PC-9 (cell line): Measurements from ENCODE around the gene BMERB1. TPM values are rescaled to one million over a fixed set of nuclear protein-coding genes. Genes with fewer than 3 reads are reported as not detected.
"Not testable (repeated sequence)": the region's sequence is repeated elsewhere in the genome, so short reads cannot be mapped to it uniquely, and the experiment has no call there.

Experiments used
- BruUV-seq: library from RNA; stranded (reverse); fragments of 400-500 nt; replicated peaks from 2 replicates; lab custom pipeline; 2021; lab: Mats Ljungman, UMichigan
- CTCF ChIA-PET: fragments of 300-600 bp; sonication (Branson Sonifier 250); formaldehyde crosslinking; loops from one replicate; lab custom pipeline; 2022; ENCODE audit warnings: antibody characterized with exemption; lab: Charles Lee
- POLR2A ChIA-PET: fragments of 300-600 bp; sonication (Branson Sonifier 250); formaldehyde crosslinking; loops from one replicate; lab custom pipeline; 2022; ENCODE audit warnings: antibody characterized with exemption; ENCODE audit not compliant: unreplicated experiment; lab: Charles Lee
- DNase-seq, 2 experiments: peaks; one replicate each; pipeline versions ENCODE4 v3.0.0 to v3.0.0-alpha.2; 2015 to 2022; ENCODE audit warnings: mixed read lengths in 1 of 2
- H2AFZ ChIP-seq: fragments of 200-600 bp; sonication (generic); 2 replicates; pipeline ENCODE4 v1.8.1; 2017; ENCODE audit warnings: antibody characterized with exemption
- H3F3A ChIP-seq: fragments of 200-600 bp; sonication (generic); 2 replicates; pipeline ENCODE4 v1.8.1; 2017; ENCODE audit warnings: antibody characterized with exemption, mild to moderate bottlenecking, low read depth; ENCODE audit not compliant: insufficient read depth
- H3K27ac ChIP-seq: fragments of 200-600 bp; sonication (generic); 2 replicates; pipeline ENCODE4 v1.6.1; 2016; ENCODE audit warnings: mixed run types
- H3K27me3 ChIP-seq: fragments of 200-600 bp; sonication (generic); 2 replicates; pipeline ENCODE4 v1.6.1; 2016; ENCODE audit warnings: low read depth, mixed run types; ENCODE audit not compliant: insufficient read depth
- H3K36me3 ChIP-seq: fragments of 200-600 bp; sonication (generic); 2 replicates; pipeline ENCODE4 v1.6.1; 2016; ENCODE audit warnings: low read depth, mixed run types
- H3K4me1 ChIP-seq: fragments of 200-600 bp; sonication (generic); replicated peaks from 2 replicates; pipeline ENCODE4 v1.6.1; 2016; ENCODE audit warnings: mixed run types; ENCODE audit not compliant: insufficient read depth
- H3K4me2 ChIP-seq: fragments of 200-600 bp; sonication (generic); 2 replicates; pipeline ENCODE4 v1.6.1; 2017; ENCODE audit warnings: mixed run types
- H3K4me3 ChIP-seq: fragments of 200-600 bp; sonication (generic); 2 replicates; pipeline ENCODE4 v1.6.1; 2016; ENCODE audit warnings: mixed run types
- H3K79me2 ChIP-seq: fragments of 200-600 bp; sonication (generic); 2 replicates; pipeline ENCODE4 v1.6.1; 2017; ENCODE audit warnings: low read depth, mixed run types
- H3K9me2 ChIP-seq: fragments of 200-600 bp; sonication (generic); 2 replicates; pipeline ENCODE4 v1.8.1; 2017; ENCODE audit warnings: mild to moderate bottlenecking; ENCODE audit not compliant: insufficient read depth
- H3K9me3 ChIP-seq: fragments of 200-600 bp; sonication (generic); 2 replicates; pipeline ENCODE4 v1.8.1; 2016; ENCODE audit warnings: low read depth; ENCODE audit not compliant: insufficient read depth
- H4K20me1 ChIP-seq: fragments of 200-600 bp; sonication (generic); 2 replicates; pipeline ENCODE4 v1.8.1; 2017; ENCODE audit not compliant: insufficient read depth
- EZH2 ChIP-seq: fragments of 200-600 bp; sonication (generic); IDR thresholded peaks from 2 replicates; pipeline ENCODE4 v1.8.0; 2017; ENCODE audit warnings: antibody characterized with exemption, low read depth
- intact Hi-C: fragments of 100-400 bp; cut with micrococcal nuclease; formaldehyde crosslinking; loops from one replicate; pipeline ENCODE4 v1.10.0; 2022; ENCODE audit not compliant: unreplicated experiment
- total RNA-seq: library from RNA; stranded (reverse); gene quantifications from 2 replicates; pipeline ENCODE4 v1.2.3, GENCODE V29; 2021
- TF ChIP-seq, protein P1 (sequence below): fragments of 200-600 bp; sonication (generic); conservative IDR thresholded peaks from 2 replicates; pipeline ENCODE4 v1.6.1; 2017; ENCODE audit warnings: mixed run types, antibody characterized with exemption, mild to moderate bottlenecking, moderate library complexity

BMERB1 gene
- total RNA-seq, 1 experiment from 2014 or later, result 4.3 TPM

DNA sequence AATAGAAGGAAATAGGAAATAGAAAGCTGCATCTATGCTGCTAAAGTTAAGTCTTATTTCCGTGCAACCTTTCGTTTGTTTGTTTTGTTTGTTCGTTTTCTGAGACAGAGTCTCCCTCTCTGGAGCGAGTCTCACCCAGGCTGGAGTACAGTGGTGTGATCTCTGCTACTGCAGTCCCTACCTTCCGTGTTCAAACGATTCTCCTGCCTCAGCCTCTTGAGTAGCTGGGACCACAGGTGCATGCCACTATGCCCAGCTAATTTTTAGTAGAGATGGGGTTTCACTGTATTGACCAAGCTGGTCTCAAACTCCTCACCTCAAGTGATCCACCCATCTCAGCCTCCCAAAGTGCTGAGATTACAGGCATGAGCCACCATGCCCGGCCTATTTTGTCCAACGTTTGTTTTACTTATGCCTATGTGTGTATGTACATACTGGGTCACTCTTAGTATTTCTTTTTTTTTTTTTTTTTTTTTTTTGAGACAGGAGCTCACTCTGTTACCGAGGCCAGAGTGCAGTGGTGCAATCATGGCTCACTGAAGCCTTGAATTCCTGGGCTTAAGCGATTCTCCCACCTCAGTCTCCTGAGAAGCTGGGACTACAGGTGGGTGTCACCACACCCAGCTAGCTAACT is 16.8 kb downstream of the BMERB1 start:
- no peaks in the 10 kb centered on the region for H4K20me1 ChIP-seq
- ChIA-PET POLR2A (interaction anchor here (0.6 kb wide), 1 partner anchor 9 kb away, joined by 14 read pairs; no protein-coding TSS in a partner anchor), CTCF (interaction anchor here (0.7 kb wide), 1 partner anchor 808 kb away, joined by 14 read pairs; no protein-coding TSS in a partner anchor)
- BruUV-seq, result no TSS peak
- no peaks in the 10 kb centered on the region for H3K4me1 ChIP-seq
- H3K4me3 ChIP-seq, result no peak overlapping the region
- H3K36me3 ChIP-seq, result no peaks in the 10 kb centered on the region
- no peaks in the 10 kb centered on the region for H3K9me2 ChIP-seq
- intact Hi-C loops, result no loop called here
- H3K27ac ChIP-seq, result no peak overlapping the region
- no peaks in the 10 kb centered on the region for H3K27me3 ChIP-seq
- no peak for DNase-seq
- no peaks in the 10 kb centered on the region for H3K79me2 ChIP-seq
- peaks cover 5% of the 10 kb centered on the region; the same call in 1 of the 2 replicates for H3F3A ChIP-seq
- no peak for TF ChIP-seq EZH2
- TF ChIP-seq, protein P1, sequence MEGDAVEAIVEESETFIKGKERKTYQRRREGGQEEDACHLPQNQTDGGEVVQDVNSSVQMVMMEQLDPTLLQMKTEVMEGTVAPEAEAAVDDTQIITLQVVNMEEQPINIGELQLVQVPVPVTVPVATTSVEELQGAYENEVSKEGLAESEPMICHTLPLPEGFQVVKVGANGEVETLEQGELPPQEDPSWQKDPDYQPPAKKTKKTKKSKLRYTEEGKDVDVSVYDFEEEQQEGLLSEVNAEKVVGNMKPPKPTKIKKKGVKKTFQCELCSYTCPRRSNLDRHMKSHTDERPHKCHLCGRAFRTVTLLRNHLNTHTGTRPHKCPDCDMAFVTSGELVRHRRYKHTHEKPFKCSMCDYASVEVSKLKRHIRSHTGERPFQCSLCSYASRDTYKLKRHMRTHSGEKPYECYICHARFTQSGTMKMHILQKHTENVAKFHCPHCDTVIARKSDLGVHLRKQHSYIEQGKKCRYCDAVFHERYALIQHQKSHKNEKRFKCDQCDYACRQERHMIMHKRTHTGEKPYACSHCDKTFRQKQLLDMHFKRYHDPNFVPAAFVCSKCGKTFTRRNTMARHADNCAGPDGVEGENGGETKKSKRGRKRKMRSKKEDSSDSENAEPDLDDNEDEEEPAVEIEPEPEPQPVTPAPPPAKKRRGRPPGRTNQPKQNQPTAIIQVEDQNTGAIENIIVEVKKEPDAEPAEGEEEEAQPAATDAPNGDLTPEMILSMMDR, result no peak
- no peak overlapping the region for H2AFZ ChIP-seq
- H3K9me3 ChIP-seq, result no peaks in the 10 kb centered on the region
- H3K4me2 ChIP-seq, result no peak overlapping the region

- ChIA-PET POLR2A (no interaction called here), CTCF (interaction anchor here (0.7 kb wide), 1 partner anchor 809 kb away, joined by 14 read pairs; no protein-coding TSS in a partner anchor)
- H4K20me1 ChIP-seq, result no peaks in the 10 kb centered on the region
- H3K79me2 ChIP-seq, result no peaks in the 10 kb centered on the region
- no peak overlapping the region for H3K27ac ChIP-seq
- H3K9me3 ChIP-seq, result no peaks in the 10 kb centered on the region
- no peaks in the 10 kb centered on the region for H3K4me1 ChIP-seq
- H3K4me3 ChIP-seq, result no peak overlapping the region
- no peaks in the 10 kb centered on the region for H3K27me3 ChIP-seq
- no peaks in the 10 kb centered on the region for H3K9me2 ChIP-seq
- H3F3A ChIP-seq, result peaks cover 5% of the 10 kb centered on the region; the same call in 1 of the 2 replicates
- H3K4me2 ChIP-seq, result no peak overlapping the region
- no TSS peak for BruUV-seq
- no peak overlapping the region for H2AFZ ChIP-seq
- no peak for DNase-seq
- no peaks in the 10 kb centered on the region for H3K36me3 ChIP-seq
- intact Hi-C loops, result no loop called here
- no peak for TF ChIP-seq EZH2
- TF ChIP-seq, protein P1, result no peak
Observed at GRCh38 chr16:15452246-15452855, 18.0 kb downstream of the BMERB1 start.

- H4K20me1 ChIP-seq, H2AFZ ChIP-seq, intact Hi-C loops, H3K4me2 ChIP-seq, H3K4me3 ChIP-seq, POLR2A ChIA-PET, DNase-seq, H3K4me1 ChIP-seq, H3K27me3 ChIP-seq, H3K79me2 ChIP-seq, H3F3A ChIP-seq, H3K27ac ChIP-seq, H3K36me3 ChIP-seq, CTCF ChIA-PET, H3K9me3 ChIP-seq, H3K9me2 ChIP-seq, BruUV-seq: not testable (repeated sequence)
Observed at GRCh38 chr16:15453296-15453695, 18.9 kb downstream of the BMERB1 start.

GRCh38 chr16:15454933-15455332 is 20.5 kb downstream of the BMERB1 start:
- H4K20me1 ChIP-seq, POLR2A ChIA-PET, BruUV-seq, H2AFZ ChIP-seq, H3K9me3 ChIP-seq, H3K4me1 ChIP-seq, intact Hi-C loops, H3K9me2 ChIP-seq, CTCF ChIA-PET, H3K36me3 ChIP-seq, H3K27me3 ChIP-seq, H3K79me2 ChIP-seq, H3F3A ChIP-seq, DNase-seq, H3K4me3 ChIP-seq, H3K27ac ChIP-seq, H3K4me2 ChIP-seq: not testable (repeated sequence)
